K562 (cell line): Measurements from ENCODE around the gene TMEM154. TPM values are rescaled to one million over a fixed set of nuclear protein-coding genes. Genes with fewer than 3 reads are reported as not detected.

ENCODE experiments used
- DNMT1 ChIP-seq: fragments of 450-650 bp; IDR thresholded peaks from 2 replicates; pipeline ENCODE4 v1.6.1; 2016; ENCODE audit warnings: antibody characterized with exemption, mild to moderate bottlenecking
- ELF1 ChIP-seq: fragments of 200-800 bp; sonication (Bioruptor generic); IDR thresholded peaks from 2 replicates; pipeline ENCODE4 v1.6.1; 2016; ENCODE audit warnings: missing genetic modification characterization, missing compliant biosample characterization
- ELF2 ChIP-seq: fragments of 250-450 bp; sonication (Bioruptor Pico); IDR thresholded peaks from 2 replicates; pipeline ENCODE4 v1.5.0; 2021; ENCODE audit warnings: mild to moderate bottlenecking
- ESRRB ChIP-seq: fragments of 250-450 bp; sonication (Bioruptor Pico); IDR thresholded peaks from 2 replicates; pipeline ENCODE4 v1.5.0; 2020; ENCODE audit warnings: mild to moderate bottlenecking, moderate library complexity, borderline replicate concordance
- HEY1 ChIP-seq: fragments of 250-450 bp; sonication (Bioruptor Pico); IDR thresholded peaks from 2 replicates; pipeline ENCODE4 v1.5.0; 2020; ENCODE audit warnings: mild to moderate bottlenecking, moderate library complexity, borderline replicate concordance
- JUND ChIP-seq, 2 experiments: IDR thresholded peaks; 2 replicates in 1 of 2; 3 replicates in 1 of 2; pipeline ENCODE4 v1.6.1; 2011; ENCODE audit warnings: borderline replicate concordance in 2 of 2, low read depth in 2 of 2, low read length in 2 of 2, improper control_type of control experiment in 1 of 2, missing biosample characterization in 1 of 2, missing genetic modification characterization in 1 of 2, missing genetic modification reagents in 1 of 2
- LEF1 ChIP-seq: fragments of 450-650 bp; IDR thresholded peaks from 2 replicates; pipeline ENCODE4 v1.6.1; 2016; ENCODE audit warnings: mild to moderate bottlenecking
- NBN ChIP-seq: fragments of 450-650 bp; IDR thresholded peaks from 2 replicates; pipeline ENCODE4 v1.6.1; 2016; ENCODE audit warnings: low read depth, mild to moderate bottlenecking
- NFE2L1 ChIP-seq: fragments of 450-650 bp; IDR thresholded peaks from 2 replicates; pipeline ENCODE4 v1.6.1; 2016; ENCODE audit warnings: missing genetic modification characterization, low read depth, mild to moderate bottlenecking, missing compliant biosample characterization, moderate library complexity, borderline replicate concordance
- NRF1 ChIP-seq, 2 experiments: fragments of 450-650 bp; IDR thresholded peaks in 1 of 2; conservative IDR thresholded peaks in 1 of 2; 2 replicates each; pipeline ENCODE4 v1.6.1; 2014; ENCODE audit warnings: mild to moderate bottlenecking in 2 of 2
- SRF ChIP-seq, 2 experiments: fragments of 250-450, 450-650 bp in 1 of 2; sonication (Bioruptor Pico) in 1 of 2; sonication (generic) in 1 of 2; formaldehyde crosslinking; IDR thresholded peaks; 2 replicates each; pipeline versions ENCODE4 v1.5.0 to v1.5.1; 2020 to 2022; ENCODE audit warnings: mild to moderate bottlenecking in 1 of 2, missing genetic modification reagents in 1 of 2
- TCF7 ChIP-seq: sonication (generic); IDR thresholded peaks from 2 replicates; pipeline ENCODE4 v1.6.1; 2016; ENCODE audit warnings: antibody characterized with exemption, borderline replicate concordance
- ZNF354B ChIP-seq: fragments of 250-450 bp; sonication (Bioruptor Pico); IDR thresholded peaks from 2 replicates; pipeline ENCODE4 v1.4.0; 2020
- ZNF384 ChIP-seq: IDR thresholded peaks from 2 replicates; pipeline ENCODE4 v1.6.1; 2012; ENCODE audit warnings: low read depth, low read length, improper control_type of control experiment
- ZNF408 ChIP-seq: fragments of 250-450 bp; sonication (Bioruptor Pico); IDR thresholded peaks from 2 replicates; pipeline ENCODE4 v1.4.0; 2020; ENCODE audit warnings: low read depth, mild to moderate bottlenecking, moderate library complexity
- ZNF76 ChIP-seq: fragments of 250-450 bp; sonication (Bioruptor Pico); IDR thresholded peaks from 2 replicates; pipeline ENCODE4 v1.4.0; 2020; ENCODE audit warnings: mild to moderate bottlenecking, moderate library complexity, borderline replicate concordance
- polyA plus RNA-seq, 8 experiments: library from polyadenylated mRNA; depleted of rRNA in 4 of 8; stranded (reverse) in 5 of 8; unstranded in 3 of 8; fragments of >200 nt; fragmentation: Nextera tagmentation in 2 of 8; fragmentation: Illumina TruSeq in 1 of 8; extraction: Ambion mirVana in 2 of 8; extraction: Trizol in 1 of 8; gene quantifications; 2 replicates each; pipeline versions ENCODE4 v1.2.1 to v1.2.3, GENCODE V29; 2011 to 2014; ENCODE audit warnings: inconsistent platforms in 1 of 8, missing spikeins in 1 of 8
- total RNA-seq, 7 experiments: library from RNA; depleted of rRNA in 6 of 7; stranded (reverse); fragments of >200 nt in 6 of 7; fragmentation: Illumina TruSeq in 2 of 7; extraction: Trizol in 2 of 7; gene quantifications; 2 replicates each; pipeline versions ENCODE4 v1.2.1 to v1.2.3, GENCODE V29; 2011 to 2021; ENCODE audit warnings: low replicate concordance in 1 of 7
- TF ChIP-seq, protein P1 (sequence below): fragments of 450-650 bp; IDR thresholded peaks from 2 replicates; pipeline ENCODE4 v1.6.1; 2016; ENCODE audit warnings: mild to moderate bottlenecking
- TF ChIP-seq, protein P2 (sequence below): sonication (generic); formaldehyde crosslinking; IDR thresholded peaks from 2 replicates; pipeline ENCODE4 v1.8.0; 2022; ENCODE audit warnings: mild to moderate bottlenecking, missing genetic modification reagents
- TF ChIP-seq, protein P3 (sequence below): sonication (generic); formaldehyde crosslinking; IDR thresholded peaks from 2 replicates; pipeline ENCODE4 v1.8.0; 2022; ENCODE audit warnings: missing genetic modification reagents, mild to moderate bottlenecking, borderline replicate concordance
- TF ChIP-seq, protein P4 (sequence below): fragments of 450-650 bp; formaldehyde crosslinking; IDR thresholded peaks from 2 replicates; pipeline ENCODE4 v1.4.0; 2022; ENCODE audit warnings: mild to moderate bottlenecking, moderate library complexity

The TMEM154 gene
- total and polyA plus RNA-seq, 9 of the 15 experiments (the other 6 are each of a cell fraction or from before 2014, with no cell fraction given): 0.13 to 1.8 (median 0.58) TPM

DNA sequence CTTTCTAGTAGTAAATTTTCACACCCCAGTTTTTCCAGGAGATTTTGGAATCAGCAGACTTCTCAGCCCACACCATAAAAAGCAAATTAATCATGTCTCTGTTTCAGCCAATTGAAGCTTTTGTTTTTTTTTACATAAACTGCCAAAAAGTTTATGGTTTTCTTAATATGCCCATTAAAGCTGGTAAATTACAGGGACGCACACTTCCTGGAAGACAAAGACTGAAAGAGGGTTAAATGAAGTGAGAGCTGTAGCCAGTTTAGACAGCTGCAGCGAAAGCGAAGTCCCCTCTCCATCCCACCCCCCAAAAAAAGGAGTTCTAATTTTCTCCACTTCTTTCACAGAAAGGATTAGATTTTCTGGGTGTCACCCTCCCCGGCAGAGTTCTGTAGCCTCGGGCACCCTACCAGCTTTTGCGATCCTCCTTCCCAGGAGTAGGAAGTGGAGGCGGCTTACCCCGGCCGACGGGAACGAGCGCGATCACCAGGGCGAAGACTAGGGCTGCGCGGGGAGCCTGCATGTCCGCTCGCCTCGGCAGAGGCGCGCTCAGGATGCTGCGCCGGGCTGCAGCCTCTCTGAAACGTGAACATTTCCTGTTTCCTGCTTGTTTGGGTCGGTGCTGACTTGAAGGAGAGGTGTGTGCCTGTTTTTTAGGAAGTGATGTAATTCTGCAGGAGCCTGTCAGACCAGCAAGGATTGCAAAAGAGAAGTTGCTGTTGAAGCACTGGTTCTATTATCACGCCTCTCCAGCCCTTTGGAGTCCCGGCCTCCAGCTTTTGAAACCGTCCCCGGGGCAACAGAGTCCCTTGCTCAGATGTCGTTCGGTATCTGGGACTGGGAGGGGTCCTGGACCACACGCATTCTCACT lies at the start of gene TMEM154 (continued):
- TF ChIP-seq LEF1: no peak
- TF ChIP-seq, protein P1, sequence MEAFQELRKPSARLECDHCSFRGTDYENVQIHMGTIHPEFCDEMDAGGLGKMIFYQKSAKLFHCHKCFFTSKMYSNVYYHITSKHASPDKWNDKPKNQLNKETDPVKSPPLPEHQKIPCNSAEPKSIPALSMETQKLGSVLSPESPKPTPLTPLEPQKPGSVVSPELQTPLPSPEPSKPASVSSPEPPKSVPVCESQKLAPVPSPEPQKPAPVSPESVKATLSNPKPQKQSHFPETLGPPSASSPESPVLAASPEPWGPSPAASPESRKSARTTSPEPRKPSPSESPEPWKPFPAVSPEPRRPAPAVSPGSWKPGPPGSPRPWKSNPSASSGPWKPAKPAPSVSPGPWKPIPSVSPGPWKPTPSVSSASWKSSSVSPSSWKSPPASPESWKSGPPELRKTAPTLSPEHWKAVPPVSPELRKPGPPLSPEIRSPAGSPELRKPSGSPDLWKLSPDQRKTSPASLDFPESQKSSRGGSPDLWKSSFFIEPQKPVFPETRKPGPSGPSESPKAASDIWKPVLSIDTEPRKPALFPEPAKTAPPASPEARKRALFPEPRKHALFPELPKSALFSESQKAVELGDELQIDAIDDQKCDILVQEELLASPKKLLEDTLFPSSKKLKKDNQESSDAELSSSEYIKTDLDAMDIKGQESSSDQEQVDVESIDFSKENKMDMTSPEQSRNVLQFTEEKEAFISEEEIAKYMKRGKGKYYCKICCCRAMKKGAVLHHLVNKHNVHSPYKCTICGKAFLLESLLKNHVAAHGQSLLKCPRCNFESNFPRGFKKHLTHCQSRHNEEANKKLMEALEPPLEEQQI: no peak
- no peak for TF ChIP-seq HEY1 (CRISPR knock-in tag)
- no peak for TF ChIP-seq NBN
- TF ChIP-seq NRF1 (conservative IDR thresholded peaks at IDR 0.05 in 1 of 2, IDR thresholded peaks at IDR 0.05 in 1 of 2): peak; percentile 83 to 85
- TF ChIP-seq ZNF354B (CRISPR knock-in tag): no peak
- TF ChIP-seq ZNF384: no peak
- 0 out of 2 replicates have a peak, but pooled peaks have one; percentile 9 for TF ChIP-seq ZNF76
- peak; percentile 42 for TF ChIP-seq ELF1 (tag)
- TF ChIP-seq TCF7: no peak
- no peak for TF ChIP-seq ESRRB (CRISPR knock-in tag)
- peak; percentile 41; the same call in 1 of the 2 replicates for TF ChIP-seq JUND (IDR thresholded peaks at IDR 0.05; ENCODE audit: borderline replicate concordance, low read depth, low read length)
- no peak for TF ChIP-seq JUND (tag; IDR thresholded peaks at IDR 0.05; ENCODE audit: borderline replicate concordance, low read depth, low read length)
- TF ChIP-seq, protein P2, sequence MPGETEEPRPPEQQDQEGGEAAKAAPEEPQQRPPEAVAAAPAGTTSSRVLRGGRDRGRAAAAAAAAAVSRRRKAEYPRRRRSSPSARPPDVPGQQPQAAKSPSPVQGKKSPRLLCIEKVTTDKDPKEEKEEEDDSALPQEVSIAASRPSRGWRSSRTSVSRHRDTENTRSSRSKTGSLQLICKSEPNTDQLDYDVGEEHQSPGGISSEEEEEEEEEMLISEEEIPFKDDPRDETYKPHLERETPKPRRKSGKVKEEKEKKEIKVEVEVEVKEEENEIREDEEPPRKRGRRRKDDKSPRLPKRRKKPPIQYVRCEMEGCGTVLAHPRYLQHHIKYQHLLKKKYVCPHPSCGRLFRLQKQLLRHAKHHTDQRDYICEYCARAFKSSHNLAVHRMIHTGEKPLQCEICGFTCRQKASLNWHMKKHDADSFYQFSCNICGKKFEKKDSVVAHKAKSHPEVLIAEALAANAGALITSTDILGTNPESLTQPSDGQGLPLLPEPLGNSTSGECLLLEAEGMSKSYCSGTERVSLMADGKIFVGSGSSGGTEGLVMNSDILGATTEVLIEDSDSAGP: no peak
- no peak for TF ChIP-seq DNMT1
- TF ChIP-seq SRF (CRISPR knock-in tag; IDR thresholded peaks at IDR 0.05): no peak
- TF ChIP-seq, protein P3, sequence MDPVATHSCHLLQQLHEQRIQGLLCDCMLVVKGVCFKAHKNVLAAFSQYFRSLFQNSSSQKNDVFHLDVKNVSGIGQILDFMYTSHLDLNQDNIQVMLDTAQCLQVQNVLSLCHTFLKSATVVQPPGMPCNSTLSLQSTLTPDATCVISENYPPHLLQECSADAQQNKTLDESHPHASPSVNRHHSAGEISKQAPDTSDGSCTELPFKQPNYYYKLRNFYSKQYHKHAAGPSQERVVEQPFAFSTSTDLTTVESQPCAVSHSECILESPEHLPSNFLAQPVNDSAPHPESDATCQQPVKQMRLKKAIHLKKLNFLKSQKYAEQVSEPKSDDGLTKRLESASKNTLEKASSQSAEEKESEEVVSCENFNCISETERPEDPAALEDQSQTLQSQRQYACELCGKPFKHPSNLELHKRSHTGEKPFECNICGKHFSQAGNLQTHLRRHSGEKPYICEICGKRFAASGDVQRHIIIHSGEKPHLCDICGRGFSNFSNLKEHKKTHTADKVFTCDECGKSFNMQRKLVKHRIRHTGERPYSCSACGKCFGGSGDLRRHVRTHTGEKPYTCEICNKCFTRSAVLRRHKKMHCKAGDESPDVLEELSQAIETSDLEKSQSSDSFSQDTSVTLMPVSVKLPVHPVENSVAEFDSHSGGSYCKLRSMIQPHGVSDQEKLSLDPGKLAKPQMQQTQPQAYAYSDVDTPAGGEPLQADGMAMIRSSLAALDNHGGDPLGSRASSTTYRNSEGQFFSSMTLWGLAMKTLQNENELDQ (CRISPR knock-in tag): no peak
- no peak for TF ChIP-seq ZNF408 (CRISPR knock-in tag)
- peak; percentile 42; the same call in 1 of the 2 replicates for TF ChIP-seq ELF2 (CRISPR knock-in tag)
- TF ChIP-seq, protein P4, sequence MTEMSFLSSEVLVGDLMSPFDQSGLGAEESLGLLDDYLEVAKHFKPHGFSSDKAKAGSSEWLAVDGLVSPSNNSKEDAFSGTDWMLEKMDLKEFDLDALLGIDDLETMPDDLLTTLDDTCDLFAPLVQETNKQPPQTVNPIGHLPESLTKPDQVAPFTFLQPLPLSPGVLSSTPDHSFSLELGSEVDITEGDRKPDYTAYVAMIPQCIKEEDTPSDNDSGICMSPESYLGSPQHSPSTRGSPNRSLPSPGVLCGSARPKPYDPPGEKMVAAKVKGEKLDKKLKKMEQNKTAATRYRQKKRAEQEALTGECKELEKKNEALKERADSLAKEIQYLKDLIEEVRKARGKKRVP (CRISPR knock-in tag): peak; percentile 66; the same call in 1 of the 2 replicates
- no peak for TF ChIP-seq NFE2L1 (tag)
